Dendritic cell treated with granulocyte-macrophage colony-stimulating factor and Interleukin-4, amounts not matched to agents 40 ng/mL and 50 ng/mL, for 4 days (primary cell): ENCODE measurements around the gene ENTPD1.
A peak's percentile ranks its signal among the peaks of the same experiment; 100 is the strongest.
"Not testable (repeated sequence)": the region's sequence is repeated elsewhere in the genome, so short reads cannot be mapped to it uniquely, and the experiment has no call there.

ENCODE experiments used
- H3K27ac Mint-ChIP-seq: one replicate; pipeline ENCODE4 v1.8.0; 2022; ENCODE audit warnings: mild to moderate bottlenecking, mixed read lengths
- H3K27me3 Mint-ChIP-seq: one replicate; pipeline ENCODE4 v1.8.0; 2022; ENCODE audit warnings: mild to moderate bottlenecking, mixed read lengths
- H3K36me3 Mint-ChIP-seq: one replicate; pipeline ENCODE4 v1.8.0; 2022; ENCODE audit warnings: low read depth, mixed read lengths
- H3K4me1 Mint-ChIP-seq: one replicate; pipeline ENCODE4 v1.8.0; 2022; ENCODE audit warnings: low read depth, mixed read lengths
- H3K4me3 Mint-ChIP-seq: one replicate; pipeline ENCODE4 v1.8.0; 2022; ENCODE audit warnings: mild to moderate bottlenecking, moderate library complexity, mixed read lengths
- H3K9me3 Mint-ChIP-seq: one replicate; pipeline ENCODE4 v1.8.0; 2022; ENCODE audit warnings: mixed read lengths
- intact Hi-C: fragments of 100-400 bp; cut with micrococcal nuclease; formaldehyde crosslinking; loops from one replicate; pipeline ENCODE4 v1.15.0; 2022

The ENTPD1 gene

GRCh38 chr10:95777638-95778037 lies 21.7 kb downstream of the ENTPD1 start:
- Mint-ChIP-seq H3K36me3 (peaks cover 64% of the 10 kb centered on the region), H3K4me1 (peaks cover 65% of the 10 kb centered on the region), H3K27ac (peak overlapping the region; percentile 67), H3K9me3 (peaks cover 15% of the 10 kb centered on the region)
- intact Hi-C loops, H3K27me3 Mint-ChIP-seq, H3K4me3 Mint-ChIP-seq: not testable (repeated sequence)

- Mint-ChIP-seq H3K4me3 (no peak overlapping the region), H3K4me1 (peaks cover 67% of the 10 kb centered on the region)
These were observed 26.4 kb downstream of the ENTPD1 start for GRCh38 chr10:95782318-95782717.

GRCh38 chr10:95783741-95784140 lies 27.8 kb downstream of the ENTPD1 start:
- Mint-ChIP-seq H3K36me3 (peaks cover 27% of the 10 kb centered on the region), H3K27me3 (no peaks in the 10 kb centered on the region), H3K27ac (peak overlapping the region; percentile 82), H3K4me3 (no peak overlapping the region), H3K4me1 (peaks cover 75% of the 10 kb centered on the region), H3K9me3 (no peaks in the 10 kb centered on the region)
- intact Hi-C loops, result no loop called here

More at GRCh38 chr10:95782318-95782717, 26.4 kb downstream of the ENTPD1 start:
- peaks cover 38% of the 10 kb centered on the region for H3K36me3 Mint-ChIP-seq
- intact Hi-C loops, result no loop called here
- H3K27ac Mint-ChIP-seq, result peak overlapping the region; percentile 82
- H3K9me3 Mint-ChIP-seq, result peaks cover 2% of the 10 kb centered on the region
- no peaks in the 10 kb centered on the region for H3K27me3 Mint-ChIP-seq

- Mint-ChIP-seq H3K36me3 (peaks cover 29% of the 10 kb centered on the region), H3K4me1 (peaks cover 72% of the 10 kb centered on the region), H3K27me3 (no peaks in the 10 kb centered on the region), H3K4me3 (no peak overlapping the region), H3K27ac (peak overlapping the region; percentile 82), H3K9me3 (no peaks in the 10 kb centered on the region)
- intact Hi-C loops, result no loop called here
These were observed 28.4 kb downstream of the ENTPD1 start for GRCh38 chr10:95784279-95784913.

- no peaks in the 10 kb centered on the region for H3K9me3 Mint-ChIP-seq
- H3K27ac Mint-ChIP-seq, result peak overlapping the region; percentile 82
- H3K36me3 Mint-ChIP-seq, result peaks cover 29% of the 10 kb centered on the region
- peaks cover 72% of the 10 kb centered on the region for H3K4me1 Mint-ChIP-seq
- no peak overlapping the region for H3K4me3 Mint-ChIP-seq
- H3K27me3 Mint-ChIP-seq, result no peaks in the 10 kb centered on the region
- intact Hi-C loops, result no loop called here
These were observed 29.4 kb downstream of the ENTPD1 start for GRCh38 chr10:95785317-95785716.

GRCh38 chr10:95785942-95786669 lies 30.1 kb downstream of the ENTPD1 start:
- Mint-ChIP-seq H3K27me3 (no peaks in the 10 kb centered on the region), H3K9me3 (no peaks in the 10 kb centered on the region), H3K27ac (peak overlapping the region; percentile 82), H3K36me3 (peaks cover 21% of the 10 kb centered on the region), H3K4me1 (peaks cover 67% of the 10 kb centered on the region), H3K4me3 (no peak overlapping the region)
- intact Hi-C loops, result no loop called here

GRCh38 chr10:95787447-95787846 lies 31.5 kb downstream of the ENTPD1 start:
- intact Hi-C loops, result no loop called here
- Mint-ChIP-seq H3K27ac (peak overlapping the region; percentile 22), H3K4me3 (no peak overlapping the region), H3K36me3 (peaks cover 27% of the 10 kb centered on the region), H3K4me1 (peaks cover 72% of the 10 kb centered on the region), H3K9me3 (no peaks in the 10 kb centered on the region), H3K27me3 (no peaks in the 10 kb centered on the region)

GRCh38 chr10:95788830-95789229 lies 32.9 kb downstream of the ENTPD1 start:
- no peaks in the 10 kb centered on the region for H3K9me3 Mint-ChIP-seq
- no peak overlapping the region for H3K4me3 Mint-ChIP-seq
- intact Hi-C loops, result no loop called here
- no peaks in the 10 kb centered on the region for H3K27me3 Mint-ChIP-seq
- H3K27ac Mint-ChIP-seq, result no peak overlapping the region
- peaks cover 71% of the 10 kb centered on the region for H3K4me1 Mint-ChIP-seq
- peaks cover 27% of the 10 kb centered on the region for H3K36me3 Mint-ChIP-seq

- Mint-ChIP-seq H3K4me3 (no peak overlapping the region), H3K9me3 (no peaks in the 10 kb centered on the region), H3K27ac (no peak overlapping the region), H3K27me3 (no peaks in the 10 kb centered on the region), H3K4me1 (peaks cover 68% of the 10 kb centered on the region), H3K36me3 (peaks cover 20% of the 10 kb centered on the region)
- intact Hi-C loops, result loop anchor here (5.0 kb wide), 2 partner anchors 33 to 42 kb away; partner anchors contain the start of gene ENTPD1
These were observed 33.9 kb downstream of the ENTPD1 start for GRCh38 chr10:95789902-95790301.

GRCh38 chr10:95790982-95791381 lies 35.0 kb downstream of the ENTPD1 start:
- Mint-ChIP-seq H3K9me3 (no peaks in the 10 kb centered on the region), H3K4me1 (peaks cover 74% of the 10 kb centered on the region), H3K27me3 (no peaks in the 10 kb centered on the region), H3K27ac (peak overlapping the region; percentile 96), H3K4me3 (no peak overlapping the region), H3K36me3 (peaks cover 19% of the 10 kb centered on the region)
- intact Hi-C loops, result loop anchor here (5.0 kb wide), 2 partner anchors 34 to 41 kb away; partner anchors contain the start of gene ENTPD1

GRCh38 chr10:95791425-95791979 lies 35.5 kb downstream of the ENTPD1 start:
- Mint-ChIP-seq H3K4me3 (no peak overlapping the region), H3K27me3 (no peaks in the 10 kb centered on the region), H3K27ac (peak overlapping the region; percentile 96), H3K9me3 (no peaks in the 10 kb centered on the region), H3K4me1 (peaks cover 74% of the 10 kb centered on the region), H3K36me3 (peaks cover 14% of the 10 kb centered on the region)
- intact Hi-C loops, result loop anchor here (5.0 kb wide), 2 partner anchors 34 to 41 kb away; partner anchors contain the start of gene ENTPD1

- no peaks in the 10 kb centered on the region for H3K9me3 Mint-ChIP-seq
- peaks cover 79% of the 10 kb centered on the region for H3K4me1 Mint-ChIP-seq
- peaks cover 21% of the 10 kb centered on the region for H3K36me3 Mint-ChIP-seq
- intact Hi-C loops, result loop anchor here (5.0 kb wide), 2 partner anchors 35 to 40 kb away; partner anchors contain the start of gene ENTPD1
- H3K27ac Mint-ChIP-seq, result peak overlapping the region; percentile 96
- H3K27me3 Mint-ChIP-seq, result no peaks in the 10 kb centered on the region
- H3K4me3 Mint-ChIP-seq, result no peak overlapping the region
These were observed 36.3 kb downstream of the ENTPD1 start for GRCh38 chr10:95792211-95792780.

GRCh38 chr10:95792874-95793285 lies 36.9 kb downstream of the ENTPD1 start:
- intact Hi-C loops, result loop anchor here (5.0 kb wide), 2 partner anchors 36 to 39 kb away; partner anchors contain the start of gene ENTPD1
- Mint-ChIP-seq H3K36me3 (peaks cover 27% of the 10 kb centered on the region), H3K27me3 (no peaks in the 10 kb centered on the region), H3K9me3 (no peaks in the 10 kb centered on the region), H3K4me1 (peaks cover 80% of the 10 kb centered on the region), H3K27ac (peak overlapping the region; percentile 96), H3K4me3 (peak overlapping the region; percentile 9)
